Hepatocyte (in vitro differentiated cells): ENCODE data around the gene TNS3. TPM values are rescaled to one million over a fixed set of nuclear protein-coding genes. Genes with fewer than 3 reads are reported as not detected.

ENCODE experiments used
- DNase-seq: peaks from one replicate; pipeline ENCODE4 v3.0.0-alpha.2; 2016; ENCODE audit warnings: low spot score
- H2AFZ ChIP-seq: fragments of 200-600 bp; sonication (generic); 2 replicates; pipeline ENCODE4 v1.6.0; 2016; ENCODE audit warnings: antibody characterized with exemption, mild to moderate bottlenecking
- H3K27ac ChIP-seq: fragments of 200-600 bp; sonication (generic); 2 replicates; pipeline ENCODE4 v1.5.1; 2016; ENCODE audit warnings: mild to moderate bottlenecking
- H3K27me3 ChIP-seq: fragments of 200-600 bp; sonication (generic); 2 replicates; pipeline ENCODE4 v1.6.1; 2016
- H3K36me3 ChIP-seq: fragments of 200-600 bp; sonication (generic); replicated peaks from 2 replicates; pipeline ENCODE4 v1.5.1; 2016; ENCODE audit warnings: low read depth; ENCODE audit not compliant: insufficient read depth
- H3K4me1 ChIP-seq: fragments of 200-600 bp; sonication (generic); 2 replicates; pipeline ENCODE4 v1.5.1; 2016; ENCODE audit warnings: mild to moderate bottlenecking, moderate library complexity; ENCODE audit not compliant: insufficient read depth
- H3K4me2 ChIP-seq: fragments of 200-600 bp; sonication (generic); 2 replicates; pipeline ENCODE4 v1.6.0; 2016
- H3K4me3 ChIP-seq: fragments of 200-600 bp; sonication (generic); 2 replicates; pipeline ENCODE4 v1.5.1; 2016; ENCODE audit warnings: mild to moderate bottlenecking
- H3K79me2 ChIP-seq: fragments of 200-600 bp; sonication (generic); 2 replicates; pipeline ENCODE4 v1.6.0; 2017; ENCODE audit warnings: mild to moderate bottlenecking
- H3K9me2 ChIP-seq: fragments of 200-600 bp; sonication (generic); replicated peaks from 2 replicates; pipeline ENCODE4 v1.6.0; 2017; ENCODE audit warnings: mild to moderate bottlenecking; ENCODE audit not compliant: insufficient read depth
- H3K9me3 ChIP-seq: fragments of 200-600 bp; sonication (generic); 2 replicates; pipeline ENCODE4 v1.5.1; 2016; ENCODE audit warnings: low read depth, mild to moderate bottlenecking
- H4K20me1 ChIP-seq: fragments of 200-600 bp; sonication (generic); 2 replicates; pipeline ENCODE4 v1.6.0; 2016; ENCODE audit warnings: mild to moderate bottlenecking; ENCODE audit not compliant: insufficient read depth, poor library complexity, severe bottlenecking
- CTCF ChIP-seq: fragments of 200-600 bp; sonication (generic); IDR thresholded peaks from 2 replicates; pipeline ENCODE4 v1.5.1; 2016; ENCODE audit warnings: antibody characterized with exemption, mild to moderate bottlenecking; ENCODE audit not compliant: poor library complexity
- EZH2 ChIP-seq: fragments of 200-600 bp; sonication (generic); IDR thresholded peaks from 2 replicates; pipeline ENCODE4 v1.6.1; 2016; ENCODE audit warnings: antibody characterized with exemption, mild to moderate bottlenecking, borderline replicate concordance
- EZH2phosphoT487 ChIP-seq: fragments of 200-600 bp; sonication (generic); IDR thresholded peaks from one replicate; pipeline ENCODE4 v1.6.1; 2018; ENCODE audit warnings: antibody characterized with exemption, mild to moderate bottlenecking, low read depth, moderate library complexity; ENCODE audit not compliant: unreplicated experiment, severe bottlenecking
- WGBS: methylation state at CpG from one replicate; pipeline ENCODE4 v1.1.6; 2016; ENCODE audit warnings: low lambda C conversion rate; ENCODE audit errors: missing lambda C conversion rate; 5-methylcytosine and 5-hydroxymethylcytosine counted together
- polyA plus RNA-seq: library from polyadenylated mRNA; unstranded; fragments of >200 nt; fragmentation: Nextera tagmentation; extraction: Ambion mirVana; gene quantifications from 2 replicates; pipeline ENCODE4 v1.2.1, GENCODE V29; 2016
- total RNA-seq: library from RNA; depleted of rRNA; stranded (reverse); fragments of >200 nt; gene quantifications from 2 replicates; pipeline ENCODE4 v1.2.3, GENCODE V29; 2014

Gene TNS3
- total and polyA plus RNA-seq, 2 experiments from 2014 or later: 30.0 to 73.3 TPM

DNA sequence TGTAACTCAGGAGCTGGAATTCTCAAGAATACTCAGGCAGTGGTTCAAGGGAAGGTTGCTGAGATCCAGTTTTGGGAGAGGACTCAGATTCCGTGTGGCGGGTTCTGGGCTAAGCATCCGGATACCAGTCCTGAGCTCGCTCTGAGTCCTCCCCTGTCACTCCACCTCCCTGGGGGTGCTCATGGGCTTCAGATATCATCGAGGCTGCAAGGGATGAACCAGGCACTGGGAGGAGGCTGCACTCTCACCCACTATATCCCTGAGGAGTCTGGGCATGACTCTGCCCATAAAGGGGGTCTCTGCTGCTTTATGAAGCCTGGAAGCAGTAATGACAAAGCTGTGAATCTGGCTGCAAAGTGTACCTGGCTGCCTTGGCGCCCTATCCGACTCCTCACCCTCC lies 188.5 kb downstream of the TNS3 start:
- no peak for DNase-seq
- WGBS: 90% methylated on average over 7 of the region's 7 CpGs
- H3K4me1 ChIP-seq: peaks cover 2% of the 10 kb centered on the region
- no peak overlapping the region for H2AFZ ChIP-seq
- no peak overlapping the region for H3K4me2 ChIP-seq
- peaks cover 10% of the 10 kb centered on the region for H4K20me1 ChIP-seq
- no peaks in the 10 kb centered on the region for H3K27me3 ChIP-seq
- no peak overlapping the region for H3K27ac ChIP-seq
- peaks cover 28% of the 10 kb centered on the region for H3K79me2 ChIP-seq
- H3K36me3 ChIP-seq: peaks cover 3% of the 10 kb centered on the region
- H3K9me2 ChIP-seq: no peaks in the 10 kb centered on the region
- no peaks in the 10 kb centered on the region for H3K9me3 ChIP-seq
- no peak overlapping the region for H3K4me3 ChIP-seq
- no peak for TF ChIP-seq EZH2phosphoT487
- no peak for TF ChIP-seq EZH2
- TF ChIP-seq CTCF: no peak

DNA sequence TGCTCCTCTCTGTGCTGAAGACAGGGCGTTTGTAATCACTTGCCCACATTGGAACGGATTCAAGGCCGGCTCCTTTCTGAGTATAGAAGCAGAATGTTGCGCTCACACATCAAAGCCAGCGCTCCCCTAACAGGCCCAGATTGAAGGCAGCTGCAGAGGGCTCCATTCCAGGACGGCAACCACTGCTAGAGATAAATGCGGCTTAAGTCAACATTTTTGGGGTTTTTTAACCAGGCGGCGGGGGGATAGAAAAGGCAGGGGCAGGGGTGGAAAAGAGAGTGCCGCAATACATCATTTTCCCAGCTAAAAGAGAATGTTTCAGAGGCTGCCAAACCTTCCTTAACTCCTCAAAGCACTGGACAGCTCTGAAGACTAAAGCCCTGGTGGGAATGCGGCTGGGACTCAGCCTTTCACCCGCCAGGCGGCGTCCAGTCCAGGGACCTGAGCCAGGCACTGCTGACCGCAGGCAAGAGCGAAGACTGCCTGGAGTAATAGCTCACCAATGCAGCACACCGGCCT lies 189.6 kb downstream of the TNS3 start:
- no peak overlapping the region for H2AFZ ChIP-seq
- WGBS: 80% methylated on average over 17 of the region's 17 CpGs
- no peaks in the 10 kb centered on the region for H3K9me3 ChIP-seq
- peaks cover 5% of the 10 kb centered on the region for H3K4me1 ChIP-seq
- H3K4me3 ChIP-seq: no peak overlapping the region
- H3K4me2 ChIP-seq: no peak overlapping the region
- DNase-seq: peak; percentile 49
- H3K79me2 ChIP-seq: peaks cover 29% of the 10 kb centered on the region
- peaks cover 3% of the 10 kb centered on the region for H3K36me3 ChIP-seq
- TF ChIP-seq EZH2phosphoT487 (no peak), EZH2 (no peak), CTCF (peak; percentile 17)
- no peaks in the 10 kb centered on the region for H3K9me2 ChIP-seq
- H3K27me3 ChIP-seq: no peaks in the 10 kb centered on the region
- H4K20me1 ChIP-seq: peaks cover 13% of the 10 kb centered on the region
- H3K27ac ChIP-seq: no peak overlapping the region

- H3K4me3 ChIP-seq: no peak overlapping the region
- WGBS: 93% methylated on average over 11 of the region's 11 CpGs
- H3K4me1 ChIP-seq: peaks cover 8% of the 10 kb centered on the region
- H2AFZ ChIP-seq: no peak overlapping the region
- no peaks in the 10 kb centered on the region for H3K9me3 ChIP-seq
- DNase-seq: no peak
- H3K79me2 ChIP-seq: peaks cover 30% of the 10 kb centered on the region
- H3K36me3 ChIP-seq: peaks cover 3% of the 10 kb centered on the region
- no peaks in the 10 kb centered on the region for H3K27me3 ChIP-seq
- no peak overlapping the region for H3K27ac ChIP-seq
- TF ChIP-seq EZH2phosphoT487 (no peak), EZH2 (no peak), CTCF (no peak)
- H4K20me1 ChIP-seq: peaks cover 9% of the 10 kb centered on the region
- H3K4me2 ChIP-seq: no peak overlapping the region
- H3K9me2 ChIP-seq: no peaks in the 10 kb centered on the region
These were observed 190.2 kb downstream of the TNS3 start for GRCh38 chr7:47391726-47392125.

DNA sequence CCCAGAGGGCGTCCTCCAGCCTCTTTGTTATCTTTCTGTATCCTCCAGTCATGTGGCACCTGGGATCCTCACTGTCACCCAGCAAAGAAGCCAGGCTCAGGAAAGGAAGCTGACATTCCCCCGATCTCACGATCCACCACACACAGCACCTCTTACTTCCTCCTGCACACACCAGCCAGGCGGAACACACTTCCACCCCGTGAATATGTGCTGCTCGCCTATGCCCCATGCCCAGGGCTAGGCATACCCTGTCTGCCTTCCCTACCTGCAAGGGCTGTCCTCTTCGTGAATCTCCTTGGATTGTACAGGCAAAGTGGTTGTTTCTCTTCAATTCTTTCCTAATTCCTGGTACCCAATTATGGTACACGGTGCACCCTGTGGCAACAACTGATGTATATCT lies 191.0 kb downstream of the TNS3 start:
- no peak for DNase-seq
- H3K36me3 ChIP-seq: no peaks in the 10 kb centered on the region
- H3K27ac ChIP-seq: no peak overlapping the region
- TF ChIP-seq EZH2 (no peak), EZH2phosphoT487 (no peak), CTCF (no peak)
- H3K4me2 ChIP-seq: no peak overlapping the region
- peaks cover 13% of the 10 kb centered on the region for H3K4me1 ChIP-seq
- H3K27me3 ChIP-seq: no peaks in the 10 kb centered on the region
- H4K20me1 ChIP-seq: peaks cover 3% of the 10 kb centered on the region
- peaks cover 35% of the 10 kb centered on the region for H3K79me2 ChIP-seq
- H3K9me2 ChIP-seq: no peaks in the 10 kb centered on the region
- no peak overlapping the region for H3K4me3 ChIP-seq
- WGBS: 95% methylated on average over 8 of the region's 8 CpGs
- H3K9me3 ChIP-seq: no peaks in the 10 kb centered on the region
- H2AFZ ChIP-seq: no peak overlapping the region
